Thyroid gland (tissue), 4 donors: ENCODE data around the gene YIPF1. TPM values are rescaled to one million over a fixed set of nuclear protein-coding genes. Genes with fewer than 3 reads are reported as not detected.
"Not testable (repeated sequence)": the region's sequence is repeated elsewhere in the genome, so short reads cannot be mapped to it uniquely, and the experiment has no call there.

ENCODE experiments used
- DNase-seq, 2 donors: peaks; one replicate each; pipeline ENCODE4 v3.0.0-alpha.2; 2019
- H3K27ac ChIP-seq, 3 donors: fragments of 200-600 bp; sonication (generic); 1 replicate in 2 of 3; 2 replicates in 1 of 3; pipeline ENCODE4 v1.5.1; 2016 to 2019; ENCODE audit warnings: mild to moderate bottlenecking in 1 of 3, moderate library complexity in 1 of 3
- H3K27me3 ChIP-seq: fragments of 200-600 bp; sonication (generic); one replicate; pipeline ENCODE4 v1.5.1; 2019
- H3K36me3 ChIP-seq, 2 donors: fragments of 200-600 bp; sonication (generic); one replicate each; pipeline ENCODE4 v1.5.1; 2016 to 2019
- H3K4me1 ChIP-seq, 2 donors: fragments of 200-600 bp; sonication (generic); one replicate each; pipeline ENCODE4 v1.5.1; 2017 to 2019
- H3K4me3 ChIP-seq, 3 donors: fragments of 200-600 bp; sonication (generic); replicated peaks in 1 of 3; 1 replicate in 2 of 3; 2 replicates in 1 of 3; pipeline ENCODE4 v1.5.1; 2016; ENCODE audit warnings: mild to moderate bottlenecking in 1 of 3
- H3K9me3 ChIP-seq: fragments of 200-600 bp; sonication (generic); one replicate; pipeline ENCODE4 v1.5.1; 2017
- CTCF ChIP-seq, 6 experiments: fragments of 200-600 bp in 3 of 6; fragments of 450-650 bp in 3 of 6; sonication (generic) in 3 of 6; IDR thresholded peaks; one replicate each; pipeline ENCODE4 v1.5.1; 2016 to 2019; ENCODE audit warnings: antibody characterized with exemption in 6 of 6, mild to moderate bottlenecking in 2 of 6, inconsistent platforms in 1 of 6, moderate library complexity in 1 of 6
- POLR2A ChIP-seq, 2 donors: fragments of 450-650 bp; IDR thresholded peaks; one replicate each; pipeline ENCODE4 v1.6.1; 2017; ENCODE audit warnings: antibody characterized with exemption in 2 of 2, mild to moderate bottlenecking in 2 of 2, moderate library complexity in 1 of 2
- WGBS, 2 donors: methylation state at CpG; one replicate each; pipeline ENCODE4 v1.1.5; 2017; 5-methylcytosine and 5-hydroxymethylcytosine counted together
- intact Hi-C: fragments of 100-400 bp; cut with DNase I; formaldehyde crosslinking; loops from one replicate; pipeline ENCODE4 v1.15.1; 2023
- total RNA-seq, 4 donors: library from RNA; depleted of rRNA; stranded (reverse); fragments of >200 nt; gene quantifications; one replicate each; pipeline ENCODE4 v1.2.3, GENCODE V29; 2016

The YIPF1 gene
- total RNA-seq, 4 donors from 2014 or later = 41.5 to 66.6 (median 61.5) TPM

DNA sequence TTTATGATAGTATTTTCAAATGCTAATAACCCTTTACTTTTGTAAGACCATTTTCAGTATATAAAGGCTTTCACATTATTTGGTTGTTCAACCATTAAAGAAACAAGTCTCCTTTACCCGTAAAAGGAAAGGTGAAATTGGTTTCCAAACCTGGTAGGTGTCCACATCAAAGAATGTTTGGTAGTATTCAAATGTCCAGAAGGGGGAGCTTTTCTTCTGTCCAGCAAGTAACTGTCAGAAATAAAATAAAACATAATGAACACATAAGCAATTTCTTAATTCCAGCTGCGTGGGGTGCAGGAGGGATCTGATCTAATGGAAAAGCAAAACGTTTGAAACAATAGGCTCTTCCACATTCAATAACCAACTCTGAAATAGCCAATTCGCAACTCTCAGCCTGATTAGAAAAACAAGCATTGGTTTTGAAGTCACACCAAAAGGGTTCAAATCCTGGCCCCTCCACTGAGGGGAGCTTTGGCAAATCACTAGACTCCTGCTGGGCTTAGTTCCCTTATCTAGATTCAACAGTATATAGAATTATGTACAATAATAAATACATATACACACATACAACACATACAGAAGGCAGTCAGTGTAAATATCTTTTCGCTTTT lies 11.0 kb downstream of the YIPF1 start:
- WGBS, 2 donors = 43 to 48% methylated on average over 5 of the region's 5 CpGs
- Histone ChIP-seq H3K9me3 (no peaks in the 10 kb centered on the region), H3K4me1 (no peaks in the 10 kb centered on the region), H3K27me3 (no peaks in the 10 kb centered on the region), H3K4me3 (no peak overlapping the region), H3K36me3 (peaks cover 26 to 39% of the 10 kb centered on the region in 2 donors), H3K27ac (no peak overlapping the region)
- DNase-seq = no peak
- intact Hi-C loops = no loop called here
- no peak for TF ChIP-seq POLR2A (IDR thresholded peaks at IDR 0.05)
- peak; percentile 20 to 71 (median 60) for TF ChIP-seq CTCF (IDR thresholded peaks at IDR 0.05)

DNA sequence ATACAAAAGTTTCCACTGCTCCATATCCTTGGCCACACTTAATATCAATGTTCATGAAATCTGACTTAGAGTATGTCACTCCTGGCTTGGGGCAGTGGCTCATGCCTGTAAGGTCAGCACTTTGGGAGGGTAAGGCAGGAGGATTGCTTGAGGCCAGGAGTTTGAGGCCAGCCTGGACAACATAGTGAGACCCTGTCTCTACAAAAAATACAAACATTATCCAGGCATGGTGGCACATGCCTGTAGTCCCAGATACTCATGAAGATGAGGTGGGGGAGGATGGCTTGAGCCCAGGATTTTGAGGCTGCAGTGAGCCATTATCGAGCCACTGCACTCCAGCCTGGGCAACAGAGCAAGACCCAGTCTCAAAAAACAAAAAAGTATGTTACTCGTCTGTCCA lies 14.4 kb downstream of the YIPF1 start:
- H3K4me3 ChIP-seq, H3K4me1 ChIP-seq, H3K9me3 ChIP-seq, H3K27ac ChIP-seq, H3K27me3 ChIP-seq, DNase-seq, intact Hi-C loops: not testable (repeated sequence)
- 96 to 98% methylated on average over 2 of the region's 2 CpGs for WGBS, 2 donors
- H3K36me3 ChIP-seq = peaks cover 28 to 49% of the 10 kb centered on the region in 2 donors

DNA sequence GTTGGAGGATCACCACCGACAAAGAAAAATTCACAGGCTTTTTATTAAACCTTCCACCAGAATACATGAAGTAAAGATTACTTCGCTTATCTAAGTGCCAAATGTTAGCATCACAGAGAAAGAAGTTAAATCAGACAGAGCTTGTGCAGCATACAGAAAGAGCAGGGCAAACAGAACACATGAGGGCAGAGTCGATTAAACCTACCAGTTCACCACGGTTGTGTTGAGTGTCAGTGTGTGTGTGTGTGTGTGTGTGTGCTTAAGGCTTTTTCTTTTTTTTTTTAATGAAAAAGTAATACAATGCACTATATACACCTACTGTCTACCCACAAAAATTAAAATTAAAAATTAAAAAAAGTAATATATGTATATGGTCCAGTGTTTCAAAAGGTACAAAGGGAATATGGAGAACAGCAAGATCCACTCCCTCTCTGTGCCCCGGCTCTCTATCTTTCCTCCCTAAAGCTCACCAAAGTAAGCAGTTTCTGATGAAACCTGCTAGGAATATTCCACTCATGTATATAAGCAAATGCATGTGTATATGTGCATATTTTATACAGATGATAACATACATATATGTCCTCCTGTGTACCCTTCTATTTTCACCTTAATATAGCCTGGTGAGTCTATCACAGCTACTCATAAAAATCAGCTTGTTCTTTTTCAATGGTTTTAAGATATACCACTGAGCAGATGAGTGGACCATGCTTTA lies 17.7 kb downstream of the YIPF1 start:
- no peak overlapping the region for H3K4me3 ChIP-seq
- intact Hi-C loops = no loop called here
- no peaks in the 10 kb centered on the region for H3K4me1 ChIP-seq
- TF ChIP-seq CTCF (IDR thresholded peaks at IDR 0.05) (no peak), POLR2A (IDR thresholded peaks at IDR 0.05) (no peak)
- WGBS, 2 donors = 78 to 82% methylated on average over 5 of the region's 5 CpGs
- H3K27me3 ChIP-seq = no peaks in the 10 kb centered on the region
- no peak for DNase-seq
- peaks cover 46 to 54% of the 10 kb centered on the region in 2 donors for H3K36me3 ChIP-seq
- no peaks in the 10 kb centered on the region for H3K9me3 ChIP-seq
- no peak overlapping the region for H3K27ac ChIP-seq

DNA sequence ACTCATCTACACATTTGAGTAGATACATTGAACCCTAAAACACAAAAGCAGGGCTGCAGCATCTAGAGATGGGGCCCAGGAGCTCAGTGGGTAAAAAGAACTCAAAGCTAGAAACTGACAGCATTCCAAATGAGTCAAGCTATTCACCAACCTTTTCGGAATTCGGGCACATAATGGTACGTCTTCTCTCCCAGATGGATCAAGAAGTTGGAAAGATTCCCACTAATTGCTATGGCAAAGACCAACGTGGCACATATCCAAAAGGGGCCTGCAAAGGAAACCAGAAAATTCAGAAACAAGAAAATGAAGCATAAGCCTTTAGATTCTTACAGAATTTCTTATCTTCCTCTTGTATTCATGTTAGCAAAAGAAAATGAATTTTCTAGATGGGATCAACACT lies 18.4 kb downstream of the YIPF1 start:
- Histone ChIP-seq H3K27ac (no peak overlapping the region), H3K27me3 (no peaks in the 10 kb centered on the region), H3K9me3 (no peaks in the 10 kb centered on the region), H3K36me3 (peaks cover 45 to 54% of the 10 kb centered on the region in 2 donors), H3K4me1 (no peaks in the 10 kb centered on the region), H3K4me3 (no peak overlapping the region)
- WGBS, 2 donors = 84% methylated on average over 4 of the region's 4 CpGs
- intact Hi-C loops = no loop called here
- TF ChIP-seq POLR2A (IDR thresholded peaks at IDR 0.05) = no peak
- no peak for TF ChIP-seq CTCF (IDR thresholded peaks at IDR 0.05)
- DNase-seq = no peak

DNA sequence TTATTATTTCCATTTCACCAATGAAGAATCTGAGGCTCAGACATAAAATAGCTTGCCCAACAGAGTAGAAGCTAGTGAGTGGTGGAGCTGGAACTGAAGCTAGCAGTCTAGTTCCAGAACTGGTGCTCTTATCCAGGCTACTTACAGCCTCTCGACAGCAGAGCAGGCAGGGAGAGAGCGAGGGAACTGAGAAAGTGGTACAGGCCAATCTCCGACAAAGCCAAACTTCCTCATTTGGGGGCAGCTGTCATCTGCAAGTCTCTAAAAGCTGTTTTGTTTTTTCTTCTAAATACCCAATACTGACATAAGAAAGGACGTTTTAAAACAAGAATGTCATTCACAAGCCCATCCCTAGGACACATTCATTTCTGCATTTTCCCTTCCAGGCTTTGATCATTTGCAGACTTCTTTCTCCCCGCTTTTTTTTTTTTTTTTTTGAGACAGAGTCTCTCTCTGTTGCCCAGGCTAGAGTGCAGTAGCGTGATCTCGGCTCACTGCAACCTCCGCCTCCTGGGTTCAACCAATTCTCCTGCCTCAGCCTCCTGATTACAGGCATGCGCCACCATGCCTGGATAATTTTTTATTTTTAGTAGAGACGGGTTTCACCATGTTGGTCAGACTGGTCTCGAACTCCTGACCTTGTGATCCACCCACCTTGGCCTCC lies 20.0 kb downstream of the YIPF1 start:
- DNase-seq = no peak
- Histone ChIP-seq H3K4me1 (no peaks in the 10 kb centered on the region), H3K27ac (no peak overlapping the region), H3K9me3 (no peaks in the 10 kb centered on the region), H3K4me3 (no peak overlapping the region), H3K36me3 (peaks cover 47 to 53% of the 10 kb centered on the region in 2 donors), H3K27me3 (no peaks in the 10 kb centered on the region)
- WGBS, 2 donors = 90 to 92% methylated on average over 11 of the region's 11 CpGs
- TF ChIP-seq CTCF (IDR thresholded peaks at IDR 0.05) (no peak), POLR2A (IDR thresholded peaks at IDR 0.05) (no peak)
- intact Hi-C loops = no loop called here
